HG02610 (cell line): ENCODE results near the gene GPR132.
"Not testable (repeated sequence)": the region's sequence is repeated elsewhere in the genome, so short reads cannot be mapped to it uniquely, and the experiment has no call there.

Experiments
- ATAC-seq: cut with Tn5 transposase; IDR thresholded peaks from one replicate; pipeline ENCODE4 v1.9.1; 2021; ENCODE audit warnings: mild to moderate bottlenecking, moderate library complexity; ENCODE audit not compliant: unreplicated experiment

Gene GPR132

DNA sequence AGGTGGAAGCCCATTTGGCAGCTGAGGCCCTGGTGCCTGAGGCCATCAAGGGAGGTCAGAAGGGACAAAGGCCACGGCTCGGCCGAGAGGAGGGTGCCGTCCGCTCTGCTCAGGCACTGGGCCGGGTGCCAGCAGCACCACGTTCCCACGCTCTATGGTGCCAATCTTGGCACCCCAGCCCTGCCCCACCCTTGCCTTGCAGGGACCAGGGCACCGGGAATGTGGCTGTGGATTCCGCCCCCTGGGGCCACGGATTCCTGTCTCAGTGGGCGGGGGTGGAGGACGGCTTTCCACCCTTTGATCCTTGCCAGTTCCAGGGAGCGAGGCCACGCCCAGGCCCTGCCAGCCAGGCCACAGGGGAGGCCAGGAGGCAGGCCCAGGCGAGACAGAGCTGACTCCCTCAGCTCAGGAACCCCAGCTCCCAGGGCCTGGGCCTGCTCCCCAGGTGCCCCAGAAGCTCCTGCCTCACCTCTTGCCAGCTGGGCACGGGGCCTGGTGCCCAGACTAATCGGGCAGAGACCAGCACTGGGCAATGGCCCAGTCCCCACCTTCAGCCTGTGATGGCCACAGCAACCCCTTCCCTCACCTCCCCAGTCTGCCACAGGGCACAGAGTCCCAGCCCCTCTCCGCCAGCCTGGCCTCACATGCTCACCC, 26.4 kb upstream of the GPR132 start:
- no peak for ATAC-seq

DNA sequence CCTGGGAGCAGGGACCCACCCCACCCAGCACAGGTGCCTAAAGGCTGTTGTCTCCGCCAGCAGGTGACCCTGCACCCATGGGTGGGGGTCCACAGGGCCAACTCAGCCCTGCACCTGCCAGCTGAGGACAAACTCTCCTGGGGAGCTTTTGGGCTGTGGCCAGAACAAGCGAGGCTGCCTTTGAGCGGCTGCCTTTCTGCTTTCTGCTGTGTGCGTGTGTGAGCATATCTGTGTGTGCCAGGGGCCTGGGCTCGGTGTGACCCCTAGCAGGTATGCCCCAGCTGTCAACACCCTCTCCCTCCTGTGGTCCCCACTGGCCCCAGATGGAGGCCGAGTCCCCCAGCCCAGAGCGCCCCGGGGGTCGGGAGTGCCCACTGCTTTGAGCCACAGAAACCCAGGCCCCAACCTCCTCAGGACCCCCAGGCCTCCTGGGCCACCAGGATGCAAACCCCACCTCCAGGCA, 25.9 kb upstream of the GPR132 start:
- no peak for ATAC-seq

DNA sequence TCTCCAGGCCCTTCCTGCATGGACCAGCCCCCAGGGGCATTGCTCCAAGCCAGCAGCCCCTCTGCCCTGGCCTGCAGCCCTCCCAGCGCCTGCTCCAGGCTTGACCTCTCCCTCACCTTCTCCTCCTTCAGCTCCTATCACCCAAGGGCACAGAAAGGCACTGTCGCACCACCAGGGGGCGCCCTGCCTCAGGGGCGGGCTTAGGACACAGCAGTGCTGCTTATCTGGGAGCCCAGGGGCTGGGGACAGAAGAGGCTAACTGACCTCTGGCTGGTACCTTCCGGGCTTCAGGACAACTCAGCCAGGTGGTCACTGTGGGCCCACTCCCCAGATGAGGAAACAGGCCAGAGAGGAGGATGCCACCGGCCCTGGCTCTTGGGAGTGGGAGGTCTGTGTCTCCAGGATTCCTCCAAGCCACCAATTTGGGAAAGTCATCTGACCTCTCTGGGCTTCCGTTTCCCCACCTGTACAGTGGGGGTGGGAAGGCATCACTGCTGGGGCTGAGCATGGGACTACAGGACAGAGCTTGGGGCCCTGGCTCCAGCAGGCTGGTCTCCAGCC, 25.3 kb upstream of the GPR132 start:
- ATAC-seq: peak; percentile 26

DNA sequence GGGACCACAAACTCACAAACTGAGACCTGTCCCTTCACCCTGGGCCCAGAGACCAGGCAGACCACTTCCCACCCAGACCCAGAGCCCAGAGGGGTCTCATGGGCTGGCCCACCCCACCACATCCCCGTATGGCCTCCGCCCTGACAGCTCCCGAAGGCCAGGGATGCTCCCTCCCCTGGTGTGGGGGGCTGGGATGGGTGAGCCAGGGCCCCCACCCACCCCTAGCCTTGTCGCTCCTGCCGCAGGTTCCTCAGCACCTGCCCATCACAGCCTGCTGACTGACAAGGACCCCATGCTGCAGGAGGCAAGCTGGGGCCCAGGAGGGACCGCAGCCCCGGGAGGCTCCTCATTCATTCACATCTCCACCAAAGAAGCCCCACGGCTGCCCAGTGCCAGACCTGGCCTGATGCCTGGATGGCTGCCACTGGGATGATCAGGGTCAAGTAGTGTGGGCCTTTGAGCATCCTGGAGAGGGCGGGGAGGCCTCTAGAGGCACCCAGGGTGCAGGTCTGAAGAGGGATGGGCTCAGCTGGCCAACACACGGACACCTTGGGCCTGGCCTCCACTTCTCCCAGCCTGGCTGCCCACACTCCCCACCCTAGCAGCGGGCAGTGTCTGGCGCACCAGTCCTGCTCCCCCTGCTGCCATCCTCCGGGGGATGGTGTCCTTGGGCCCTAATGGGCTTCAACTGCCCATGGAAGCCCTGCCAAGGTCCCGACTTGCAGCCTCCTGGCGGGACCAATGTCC, 24.7 kb upstream of the GPR132 start:
- ATAC-seq: no peak

DNA sequence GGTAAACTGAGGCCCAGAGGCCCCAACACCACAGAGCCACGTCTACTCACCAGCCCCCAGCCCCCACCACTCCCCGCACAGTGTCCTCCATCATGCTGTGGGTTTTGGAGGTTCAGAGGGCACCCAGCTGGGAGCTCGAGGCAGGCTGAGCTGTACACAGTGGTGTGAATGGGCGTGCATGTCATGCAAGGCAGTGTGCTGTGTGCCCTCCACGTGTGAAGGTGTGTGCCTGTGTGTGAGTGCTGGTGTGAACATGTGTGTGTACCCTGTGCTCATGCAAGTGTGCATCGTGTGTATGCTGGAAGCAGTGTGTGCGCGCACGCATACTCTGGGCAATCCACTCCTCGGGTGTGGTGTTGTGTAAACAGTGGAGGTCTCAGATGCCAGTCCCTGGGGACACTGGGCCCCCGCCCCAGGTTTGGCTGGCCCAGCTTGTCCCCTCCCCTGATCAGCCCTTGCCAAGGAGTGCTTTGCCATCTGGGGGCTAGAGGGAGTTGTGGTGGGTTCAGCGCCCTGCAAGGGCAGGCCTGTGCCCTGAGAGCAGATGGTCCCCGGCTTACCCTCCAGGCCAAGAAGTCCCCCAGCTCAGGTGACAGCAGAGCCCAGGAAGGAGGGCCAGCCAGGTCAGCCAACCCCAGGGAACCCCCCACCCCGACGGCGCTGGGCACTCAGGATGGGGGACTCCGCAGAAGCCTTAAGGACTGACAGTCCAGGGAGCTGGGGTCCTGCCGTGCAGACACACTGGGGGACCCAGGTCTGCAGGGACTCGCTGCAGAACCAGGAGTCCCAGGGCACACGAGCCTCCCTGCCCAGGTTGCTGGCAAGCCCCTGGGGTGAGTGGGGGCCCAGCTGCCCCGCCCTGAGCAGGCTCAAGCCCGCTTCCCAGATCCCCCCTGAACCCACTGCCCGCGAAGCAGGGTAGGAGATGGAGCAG, 23.8 kb upstream of the GPR132 start:
- no peak for ATAC-seq

DNA sequence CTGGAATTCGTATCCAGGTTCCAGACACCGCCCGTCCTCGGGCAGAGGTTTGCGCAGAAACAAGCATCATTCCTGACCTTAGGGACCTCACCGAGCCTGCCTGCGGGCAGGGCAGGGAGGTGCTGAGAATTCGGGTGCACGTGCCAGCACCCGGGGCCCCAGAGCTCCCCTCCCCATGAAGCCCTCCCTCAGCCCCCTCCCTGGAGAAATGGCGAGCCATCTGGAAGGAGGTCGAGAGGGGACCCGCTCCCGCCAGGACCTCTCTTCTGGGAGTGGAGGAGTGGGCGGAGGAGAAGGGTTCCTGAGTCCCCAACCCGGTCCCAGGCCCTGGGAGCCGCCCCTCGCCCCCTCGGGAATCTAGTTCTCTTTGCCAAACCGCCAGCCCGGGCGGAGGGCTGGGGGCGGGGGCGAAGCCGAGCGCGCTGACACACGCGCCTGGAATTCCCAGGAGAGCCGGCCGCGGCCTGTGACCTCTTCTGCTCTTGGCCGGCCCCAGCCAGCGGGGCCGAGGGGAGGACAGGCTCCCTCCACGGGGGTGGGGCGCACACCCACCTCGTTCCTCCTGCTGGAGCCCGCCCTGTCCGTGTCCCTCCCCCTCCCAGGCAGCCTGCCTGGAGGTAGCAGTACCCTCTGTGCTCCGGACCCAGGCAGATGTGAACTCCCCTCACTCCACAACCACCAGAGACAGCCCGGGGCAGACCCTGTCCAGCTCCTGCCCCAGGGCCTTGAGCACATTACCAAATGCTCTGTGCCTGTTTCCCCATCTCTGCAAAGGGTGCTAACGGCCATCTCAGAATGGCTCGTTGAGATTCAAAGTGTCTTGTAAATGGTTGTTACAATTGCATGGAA, 23.0 kb upstream of the GPR132 start:
- ATAC-seq: no peak

DNA sequence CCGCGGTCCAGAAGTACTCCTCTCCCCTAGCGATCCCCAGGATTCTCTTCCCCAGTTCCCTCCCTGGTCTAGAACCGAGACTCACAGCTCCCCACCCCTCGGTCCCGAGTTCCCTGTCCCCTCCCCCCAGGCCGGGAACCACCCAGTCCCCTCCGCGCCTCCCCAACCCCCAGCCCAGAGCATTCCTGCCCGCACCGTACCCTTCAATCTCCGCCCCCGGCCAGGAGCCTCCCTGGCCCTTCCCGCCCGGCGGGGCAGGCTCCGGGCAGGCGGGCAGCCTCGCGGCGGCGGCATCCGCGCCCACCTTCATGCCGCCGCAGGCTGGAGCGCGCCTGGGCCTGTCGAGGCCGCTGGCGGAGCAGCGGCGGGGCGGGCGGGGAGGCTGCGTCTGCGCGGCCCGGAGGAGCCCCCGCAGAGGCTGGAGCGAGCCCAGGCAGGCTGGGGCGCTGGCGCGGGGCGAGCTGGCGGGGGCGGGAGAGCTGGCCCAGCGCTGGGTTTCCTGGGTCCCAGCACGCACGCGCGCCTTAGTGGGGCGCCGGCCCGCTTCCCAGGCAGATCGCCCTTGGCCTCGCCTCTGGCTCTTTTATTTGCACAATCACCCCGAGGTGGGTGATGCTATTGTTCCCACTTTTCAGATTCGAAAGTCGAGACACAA, 22.2 kb upstream of the GPR132 start:
- no peak for ATAC-seq

DNA sequence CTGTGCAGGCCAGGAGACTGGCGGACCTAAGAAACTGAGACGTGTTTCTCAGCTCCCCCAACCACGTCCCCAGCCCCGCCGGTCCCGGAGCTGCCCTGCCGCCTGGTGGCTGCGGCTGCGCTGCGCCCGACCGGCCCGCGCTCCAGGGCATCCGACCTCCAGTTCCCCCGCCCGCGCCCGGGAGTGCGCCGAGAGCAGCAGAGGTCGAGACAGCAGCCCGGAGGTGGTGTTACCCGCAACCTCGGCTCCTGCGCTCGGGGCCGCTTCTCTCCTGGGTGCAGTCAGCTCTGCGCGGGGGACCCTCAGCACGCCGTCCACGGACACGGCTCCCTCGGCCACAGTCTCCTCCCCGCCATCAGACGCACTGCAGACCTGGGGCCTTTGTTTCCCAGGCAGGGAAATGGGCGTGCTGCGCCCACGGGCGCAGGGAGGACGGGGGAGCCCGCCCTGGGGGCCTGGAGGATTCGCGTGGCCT, 21.6 kb upstream of the GPR132 start:
- ATAC-seq: peak; percentile 69

DNA sequence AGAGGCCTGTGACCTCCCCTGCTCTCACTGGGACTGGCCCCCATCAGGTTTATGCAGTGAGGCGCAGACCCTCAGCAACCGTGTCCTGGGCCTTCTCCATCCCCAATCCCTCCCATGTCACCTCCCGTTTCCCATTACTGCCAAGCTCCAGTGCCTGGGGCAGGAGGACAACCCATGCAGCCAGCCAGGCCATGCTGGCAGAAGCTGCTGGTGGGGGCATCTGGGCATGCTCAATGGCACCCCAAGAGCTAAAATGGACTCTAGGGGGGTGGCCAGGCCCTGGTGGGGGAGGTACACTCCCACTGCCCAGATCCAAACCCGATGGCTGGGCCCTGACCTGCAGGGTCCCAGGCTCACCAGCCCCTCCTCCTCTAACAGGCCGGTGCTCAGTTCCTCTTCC, 20.5 kb upstream of the GPR132 start:
- ATAC-seq: no peak

DNA sequence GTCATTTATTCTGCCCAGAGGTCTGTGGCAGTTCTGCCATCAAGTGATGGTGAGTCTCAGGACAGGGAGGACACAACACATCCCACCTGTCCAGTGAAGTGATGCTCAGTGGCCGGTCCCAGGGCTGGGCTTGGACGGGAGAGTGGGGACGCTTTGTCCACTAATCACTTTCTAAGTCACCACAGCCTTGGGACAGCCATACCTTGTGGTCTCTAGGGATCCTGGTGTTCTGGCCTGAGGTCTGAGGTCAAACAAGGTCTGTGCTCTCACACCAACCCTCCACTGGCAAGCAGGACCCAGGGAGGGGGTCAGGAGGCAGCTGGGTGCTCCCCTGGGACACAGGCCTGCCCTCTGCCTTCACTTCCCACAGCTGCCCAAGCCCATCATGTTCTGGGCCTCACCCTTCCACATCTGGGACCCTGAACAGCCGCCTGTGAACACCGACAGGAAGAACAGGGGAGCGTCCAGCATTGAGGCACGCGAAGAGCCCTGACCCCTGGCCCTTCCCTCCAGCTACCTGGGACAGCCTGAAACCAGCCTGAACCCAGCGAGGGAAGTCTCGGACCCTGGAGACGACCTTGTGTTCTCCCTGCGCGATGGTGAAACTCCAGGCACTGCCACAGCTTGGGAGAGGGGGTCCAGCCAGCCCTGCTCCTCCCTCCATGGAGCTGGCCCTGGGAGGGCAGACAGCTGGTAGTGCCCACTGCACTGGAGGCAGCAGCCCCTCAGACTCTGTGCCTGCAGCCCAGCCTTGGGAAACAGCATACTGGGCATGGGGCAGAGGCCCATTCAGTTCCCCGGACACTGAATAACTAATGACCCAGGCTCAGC, 19.7 kb upstream of the GPR132 start:
- no peak for ATAC-seq

DNA sequence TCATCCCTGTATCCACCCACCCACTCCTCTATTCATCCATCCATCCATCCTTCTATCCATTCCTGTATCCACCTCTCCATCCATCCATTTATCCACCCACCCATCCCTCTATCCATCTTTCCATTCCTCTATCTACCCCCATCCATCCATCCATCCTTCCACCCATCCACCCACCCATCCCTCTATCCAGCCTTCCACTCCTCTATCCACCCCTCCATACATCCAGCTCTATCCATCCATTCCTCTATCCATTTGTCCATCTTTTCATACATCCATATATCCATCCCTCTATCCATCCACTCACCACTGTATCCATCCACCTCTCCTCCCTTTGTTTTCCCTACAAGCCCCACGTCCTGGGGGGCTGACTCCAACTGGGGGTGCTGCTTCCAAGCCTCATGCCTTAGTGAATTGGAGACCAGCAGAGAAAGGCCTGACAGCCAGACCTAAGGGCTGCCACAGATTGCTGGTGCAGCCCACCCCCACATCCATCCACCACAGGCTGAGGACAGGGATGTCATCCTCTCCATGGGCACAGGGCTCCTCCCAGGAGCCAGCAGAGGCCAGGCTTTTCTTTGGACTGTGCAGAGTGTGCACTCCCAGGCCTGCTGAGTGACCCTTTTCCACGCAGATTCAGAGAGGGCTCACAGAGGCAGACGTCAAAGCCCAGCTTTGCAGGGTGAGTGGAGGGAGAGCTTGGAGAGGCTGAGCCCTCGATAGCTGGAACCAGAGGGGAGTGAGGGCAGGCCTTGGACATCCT, 18.9 kb upstream of the GPR132 start:
- no peak for ATAC-seq

DNA sequence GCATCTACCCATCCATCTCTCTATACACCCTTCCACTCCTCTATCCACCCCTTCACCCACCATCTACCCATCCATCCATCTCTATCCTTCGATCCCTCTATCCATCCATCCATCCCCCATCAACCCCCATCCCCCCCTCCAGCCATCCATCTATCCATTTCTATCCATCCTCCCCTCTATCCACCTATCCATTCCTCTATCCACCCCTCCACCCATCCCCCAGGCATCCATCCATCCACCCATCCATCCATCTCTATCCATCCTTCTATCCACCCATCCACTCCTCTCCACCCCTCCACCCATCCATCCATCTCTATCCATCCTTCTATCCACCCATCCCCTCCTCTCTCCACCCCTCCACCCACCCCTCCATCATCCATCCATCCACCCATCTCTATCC, 17.5 kb upstream of the GPR132 start:
- no peak for ATAC-seq

DNA sequence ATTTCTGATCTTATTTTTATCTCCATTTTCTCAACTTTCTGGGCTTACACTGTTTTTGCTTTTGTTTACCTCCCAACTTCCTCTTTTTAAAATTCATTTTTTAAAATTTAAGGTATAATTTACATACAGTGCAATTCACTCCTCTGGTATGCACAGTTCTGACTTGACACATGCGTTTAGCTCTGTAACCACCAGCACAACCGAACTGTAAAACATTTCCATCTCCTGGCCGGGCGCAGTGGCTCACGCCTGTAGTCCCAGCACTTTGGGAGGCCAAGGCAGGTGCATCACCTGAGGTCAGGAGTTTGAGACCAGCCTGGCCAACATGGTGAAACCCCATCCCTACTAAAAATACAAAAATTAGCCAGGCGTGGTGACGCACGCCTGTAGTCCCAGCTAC, 16.2 kb upstream of the GPR132 start:
- not testable (repeated sequence) for ATAC-seq

DNA sequence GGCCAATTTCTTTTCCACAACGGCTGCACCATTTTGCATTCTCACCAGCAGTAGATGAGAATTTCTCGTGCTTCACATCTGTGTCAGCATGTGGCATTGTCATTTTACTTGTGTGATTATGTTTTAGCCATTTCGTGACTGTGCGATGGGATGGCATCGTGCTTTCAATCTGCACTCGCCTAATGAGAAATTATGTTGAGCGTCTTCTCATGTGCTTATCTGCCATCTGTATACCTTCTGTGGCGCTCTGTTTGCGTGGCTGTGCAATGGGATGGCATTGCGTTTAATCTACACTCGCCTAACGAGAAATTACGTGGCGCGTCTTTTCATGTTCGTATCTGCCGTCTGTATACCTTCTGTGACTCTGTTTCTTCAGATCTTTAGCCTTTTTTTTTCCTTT, 14.9 kb upstream of the GPR132 start:
- no peak for ATAC-seq

DNA sequence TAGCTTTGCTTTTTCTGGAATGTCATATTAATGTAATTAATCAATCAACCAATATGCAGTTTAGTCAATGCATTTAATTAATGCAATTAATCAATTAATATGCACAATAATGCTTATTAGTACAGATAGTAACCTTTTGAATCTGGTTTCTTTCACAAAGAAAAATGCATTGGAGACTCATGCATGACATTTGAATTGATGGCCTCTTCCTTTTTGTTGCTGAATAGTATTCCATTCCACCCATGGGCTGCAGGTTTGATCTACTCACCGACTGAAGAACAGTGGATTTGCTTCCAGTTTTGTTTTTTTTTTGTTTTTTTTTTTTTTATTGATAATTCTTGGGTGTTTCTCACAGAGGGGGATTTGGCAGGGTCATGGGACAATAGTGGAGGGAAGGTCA, 13.1 kb upstream of the GPR132 start:
- no peak for ATAC-seq

DNA sequence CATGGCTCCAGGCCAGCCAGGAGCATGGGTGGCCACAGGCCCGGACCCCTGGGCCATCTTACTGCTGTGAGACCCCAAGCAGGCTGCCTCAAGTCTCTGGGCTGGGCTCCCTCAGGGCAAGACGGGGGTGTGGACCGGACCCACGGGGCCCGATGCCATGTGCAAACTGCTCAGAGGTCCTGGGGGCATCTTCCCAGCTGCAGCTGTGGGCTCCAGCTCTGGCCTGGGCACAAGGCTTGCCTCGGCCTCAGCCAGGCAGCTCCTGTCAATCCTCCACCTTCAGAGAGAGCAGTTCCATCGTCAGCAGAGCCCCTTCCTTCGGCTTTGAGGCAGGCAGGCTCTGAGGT, 12.4 kb upstream of the GPR132 start:
- ATAC-seq: no peak

DNA sequence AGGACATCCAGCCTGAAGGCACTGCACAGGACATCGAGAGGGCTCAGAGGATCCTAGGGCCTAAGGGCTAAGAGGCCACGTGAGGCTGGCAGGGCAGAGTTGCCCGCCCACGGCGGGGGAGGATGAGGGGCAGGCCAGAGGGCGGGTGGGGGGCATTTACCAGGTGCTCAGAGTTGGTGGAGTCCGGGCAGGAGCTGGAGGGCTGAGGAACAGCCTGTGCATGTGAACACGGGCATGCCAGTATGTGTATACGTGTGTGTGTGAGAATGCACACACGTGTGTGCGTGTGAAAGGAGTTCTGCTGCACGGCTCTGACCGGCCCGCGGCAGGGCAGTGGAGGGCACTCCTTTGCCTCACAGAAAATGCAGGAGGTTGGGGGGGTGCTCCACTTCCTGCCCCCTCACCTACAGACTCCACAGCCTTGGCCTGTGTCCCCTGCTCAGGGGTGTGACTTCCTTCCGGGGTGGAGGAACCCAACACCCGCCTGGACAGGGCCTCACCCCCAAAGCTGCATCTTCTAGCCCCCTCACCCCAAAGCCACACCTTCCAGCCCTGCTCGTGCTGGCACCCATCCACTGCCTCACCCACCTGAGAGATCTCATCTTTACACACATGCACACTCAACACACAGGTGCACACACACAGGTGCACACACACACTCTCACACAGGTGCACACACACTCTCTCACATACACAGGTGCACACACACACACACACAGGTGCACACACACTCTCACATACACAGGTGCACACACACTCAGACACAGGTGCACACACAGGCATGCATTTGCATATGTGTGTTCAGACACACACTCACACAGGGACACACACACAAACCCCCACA, 11.8 kb upstream of the GPR132 start:
- ATAC-seq: no peak
